NCI-H146 treated with DMSO at 0.1 percent for 48 hours (cell line): Measurements from ENCODE around the gene LARP4.
"Not testable (repeated sequence)": the region's sequence is repeated elsewhere in the genome, so short reads cannot be mapped to it uniquely, and the experiment has no call there.

Experiments
- DNase-seq: peaks from one replicate; lab custom pipeline; 2025; ENCODE audit not compliant: unreplicated experiment; lab: John Stamatoyannopoulos, UW

The LARP4 gene

DNA sequence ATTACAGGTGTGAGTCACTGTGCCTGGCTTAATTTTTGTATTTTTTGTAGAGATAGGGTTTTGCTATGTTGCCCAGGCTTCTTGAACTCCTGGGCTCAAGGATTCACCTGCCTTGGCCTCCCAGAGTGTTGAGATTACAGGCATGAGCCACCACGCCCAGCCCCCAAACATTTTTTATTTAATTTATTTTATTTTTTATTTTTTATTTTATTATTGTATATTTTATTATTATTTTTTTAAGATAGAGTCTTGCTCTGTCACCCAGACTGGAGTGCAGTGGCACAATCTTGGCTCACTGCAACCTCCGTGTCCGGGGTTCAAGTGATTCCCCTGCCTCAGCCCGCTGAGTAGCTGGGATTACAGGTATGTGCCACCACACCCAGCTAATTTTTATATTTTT lies 121.1 kb downstream of the LARP4 start:
- DNase-seq = not testable (repeated sequence)

DNA sequence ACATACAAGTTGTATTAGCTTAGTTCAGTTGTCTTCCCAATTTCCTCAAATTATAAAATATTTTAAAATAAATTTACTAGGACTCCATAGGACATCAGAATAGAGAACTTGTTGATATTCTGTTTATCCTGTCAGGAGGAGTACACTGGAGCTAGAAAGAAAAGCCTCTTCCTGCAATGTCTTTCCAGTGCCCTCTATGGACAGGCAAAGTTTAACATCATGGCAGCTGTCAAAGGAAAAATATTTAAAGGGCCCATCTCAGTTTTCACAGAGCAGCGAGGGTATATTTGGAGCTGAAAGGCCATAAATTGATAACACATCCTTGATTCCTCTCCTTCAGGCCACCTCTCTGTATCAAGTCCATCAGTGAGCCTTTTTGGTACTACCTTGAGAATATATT lies 123.1 kb downstream of the LARP4 start:
- DNase-seq = no peak

DNA sequence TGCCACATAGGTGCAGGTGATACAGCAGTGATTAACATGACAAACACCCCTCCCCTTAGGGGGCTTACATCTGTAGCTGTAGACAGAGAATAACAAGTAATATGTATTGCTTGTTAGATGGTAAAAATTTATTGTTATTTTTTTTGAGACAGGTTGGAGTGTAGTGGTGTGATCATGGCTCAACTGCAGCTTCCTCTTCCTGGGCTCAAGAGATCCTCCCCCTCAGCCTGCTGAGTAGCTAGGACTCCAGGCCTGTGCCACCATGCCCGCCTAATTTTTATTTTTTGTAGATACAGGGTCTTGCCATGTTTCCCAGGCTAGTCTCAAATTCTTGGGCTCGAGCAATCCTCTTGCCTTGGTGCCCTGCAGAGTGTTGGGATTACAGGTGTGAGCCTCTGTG lies 123.9 kb downstream of the LARP4 start:
- DNase-seq = no peak

DNA sequence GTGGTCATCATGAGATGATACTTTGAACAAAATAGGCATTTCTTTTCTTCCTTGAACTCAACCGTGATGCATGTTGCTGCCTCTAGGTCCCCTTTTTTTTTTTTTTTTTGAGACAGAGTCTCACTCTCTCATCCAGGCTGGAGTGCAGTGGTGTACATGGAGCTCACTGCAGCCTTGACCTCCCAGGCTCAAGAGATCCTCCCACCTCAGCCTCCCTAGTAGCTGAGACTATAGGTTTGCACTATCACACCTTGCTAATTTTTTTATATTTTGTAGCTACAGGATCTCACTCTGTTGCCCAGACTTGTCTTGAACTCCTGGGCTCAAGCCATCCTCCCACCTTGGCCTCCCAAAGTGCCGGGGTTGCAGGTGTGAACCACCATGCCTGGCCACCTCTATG lies 124.7 kb downstream of the LARP4 start:
- DNase-seq = no peak

DNA sequence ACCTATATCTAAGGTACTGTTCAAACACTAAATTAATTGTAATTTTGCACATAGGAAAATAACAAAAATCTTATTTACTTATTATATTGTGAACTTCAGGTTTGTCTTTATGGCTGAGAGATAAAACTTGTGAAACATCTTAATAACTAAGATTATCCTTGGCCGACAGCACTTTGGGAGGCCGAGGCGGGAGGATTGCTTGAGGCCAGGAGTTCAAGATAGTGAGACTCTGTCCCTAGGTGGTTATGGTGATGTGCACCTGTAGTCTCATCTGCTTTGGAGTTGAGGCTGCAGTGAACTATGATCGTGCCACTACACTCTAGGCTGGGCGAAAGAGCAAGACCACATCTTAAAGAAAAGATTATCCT lies 126.7 kb downstream of the LARP4 start:
- no peak for DNase-seq

DNA sequence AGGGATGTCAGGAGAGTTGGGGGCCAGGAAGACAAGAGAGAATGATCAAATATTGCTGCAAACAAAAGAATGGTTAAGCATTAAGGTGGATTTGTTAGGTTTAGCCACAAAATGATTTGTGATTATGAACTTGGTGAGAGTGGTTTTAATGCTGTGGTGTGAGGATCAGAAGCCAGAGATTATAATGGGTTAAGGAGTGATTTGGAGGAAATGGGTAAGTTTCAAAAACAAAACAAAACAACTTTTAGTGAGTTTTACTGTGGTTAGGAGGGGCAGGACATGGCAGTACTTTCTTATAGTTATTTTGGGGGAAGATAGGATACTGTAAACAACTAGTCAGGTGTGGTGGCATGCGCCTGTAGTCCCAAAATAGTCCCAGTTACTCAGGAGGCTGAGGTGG lies 128.1 kb downstream of the LARP4 start:
- no peak for DNase-seq

DNA sequence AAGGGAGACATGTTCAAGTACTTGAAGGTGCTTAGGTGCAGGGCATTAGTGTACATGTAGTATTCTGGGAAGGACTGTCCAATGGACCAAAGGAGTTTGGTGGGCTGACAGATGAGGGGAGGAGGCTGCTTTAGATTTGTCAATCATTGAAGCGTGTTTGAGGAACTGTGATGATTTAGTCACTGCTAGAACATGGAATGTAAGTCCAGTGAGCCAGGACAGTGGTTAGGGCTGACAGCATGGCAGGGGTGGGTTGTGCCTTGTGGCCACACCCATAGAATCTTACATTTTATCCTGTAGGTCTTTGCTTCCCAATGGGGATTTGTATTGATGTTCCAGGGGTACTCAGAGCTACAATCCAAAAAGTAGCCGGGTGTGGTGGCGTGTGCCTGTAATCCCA lies 128.7 kb downstream of the LARP4 start:
- no peak for DNase-seq
